ENCODE data around the gene VPREB3.
"Not testable (repeated sequence)": the region's sequence is repeated elsewhere in the genome, so short reads cannot be mapped to it uniquely, and the experiment has no call there.

VPREB3 gene

GRCh38 chr22:23744001-23744400 is 10.2 kb downstream of the VPREB3 start:
- DNase-seq (ENCODE audit: extremely low read depth, low read depth), result no peak

DNA sequence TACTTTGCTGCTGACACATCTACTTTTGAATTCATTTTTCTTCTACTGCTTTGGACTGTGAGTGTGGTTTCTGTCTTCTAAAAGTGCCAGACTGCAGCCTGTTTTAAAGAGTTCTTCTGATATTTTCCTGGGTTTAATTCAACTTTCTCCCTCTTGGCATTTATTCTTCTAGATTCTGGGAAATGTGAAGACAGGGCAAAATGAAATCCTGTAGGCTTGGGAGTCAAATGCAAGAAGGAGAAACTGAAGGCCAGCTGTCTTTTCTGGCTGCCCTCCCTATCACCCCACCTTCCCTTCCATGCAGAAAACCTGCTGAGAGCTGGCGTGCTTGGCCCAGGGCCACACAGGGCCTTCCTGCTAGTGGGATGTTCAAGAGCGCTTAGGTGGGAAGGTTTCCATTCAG is 10.9 kb downstream of the VPREB3 start:
- H3K4me3 ChIP-seq (replicated peaks; ENCODE audit: low read depth, low read length), result no peak overlapping the region
- no peak for TF ChIP-seq CTCF (IDR thresholded peaks at IDR 0.05; ENCODE audit: low read depth, low read length, missing control alignments)
- no peak for DNase-seq (ENCODE audit: extremely low read depth, low read depth)

More at GRCh38 chr22:23744001-23744400, 10.2 kb downstream of the VPREB3 start:
- no peak for TF ChIP-seq CTCF (IDR thresholded peaks at IDR 0.05; ENCODE audit: low read depth, low read length, missing control alignments)
- no peak overlapping the region for H3K4me3 ChIP-seq (replicated peaks; ENCODE audit: low read depth, low read length)

DNA sequence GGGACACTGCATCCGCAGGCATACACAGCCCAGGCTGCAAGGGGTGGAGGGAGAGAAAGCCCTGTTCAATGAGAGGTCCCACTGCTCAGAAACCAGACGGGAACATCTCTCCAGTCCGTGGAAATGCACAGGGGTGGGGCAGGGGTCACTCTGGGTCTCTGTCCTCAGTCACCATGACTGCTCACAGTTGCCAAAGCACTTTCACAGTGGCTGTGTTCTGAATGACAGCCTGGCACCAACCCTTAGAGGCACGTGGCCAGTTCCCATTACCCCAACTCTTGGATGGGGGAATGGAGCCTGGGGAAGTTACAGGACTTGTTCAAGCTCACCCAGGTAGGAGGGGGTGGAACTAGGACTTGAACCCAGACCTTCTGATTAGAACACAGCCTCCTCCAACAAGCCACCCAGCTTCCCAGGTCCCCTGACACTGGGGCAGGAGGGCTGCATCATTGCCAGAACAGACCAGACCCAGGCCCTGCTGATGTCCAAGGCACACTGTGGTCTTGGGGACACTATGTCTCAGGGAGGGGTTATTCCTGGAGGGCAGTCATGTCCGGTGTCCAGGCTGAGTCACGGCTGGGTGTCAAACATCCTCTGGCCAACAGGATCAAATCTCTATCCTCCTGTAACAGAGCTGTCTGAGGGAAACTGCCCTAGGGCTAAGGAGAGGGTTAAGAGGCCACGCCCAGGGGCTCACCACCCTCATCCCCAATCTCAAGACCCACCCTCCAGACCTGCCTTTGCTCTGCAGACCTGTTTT is 11.5 kb downstream of the VPREB3 start:
- DNase-seq (ENCODE audit: extremely low read depth, low read depth), result no peak
- no peak overlapping the region for H3K4me3 ChIP-seq (replicated peaks; ENCODE audit: low read depth, low read length)
- TF ChIP-seq CTCF (IDR thresholded peaks at IDR 0.05; ENCODE audit: low read depth, low read length, missing control alignments), result no peak

- no peak for DNase-seq (ENCODE audit: extremely low read depth, low read depth)
- H3K4me3 ChIP-seq (replicated peaks; ENCODE audit: low read depth, low read length), result no peak overlapping the region
- no peak for TF ChIP-seq CTCF (IDR thresholded peaks at IDR 0.05; ENCODE audit: low read depth, low read length, missing control alignments)
Observed at GRCh38 chr22:23737696-23738095, 16.5 kb downstream of the VPREB3 start.

DNA sequence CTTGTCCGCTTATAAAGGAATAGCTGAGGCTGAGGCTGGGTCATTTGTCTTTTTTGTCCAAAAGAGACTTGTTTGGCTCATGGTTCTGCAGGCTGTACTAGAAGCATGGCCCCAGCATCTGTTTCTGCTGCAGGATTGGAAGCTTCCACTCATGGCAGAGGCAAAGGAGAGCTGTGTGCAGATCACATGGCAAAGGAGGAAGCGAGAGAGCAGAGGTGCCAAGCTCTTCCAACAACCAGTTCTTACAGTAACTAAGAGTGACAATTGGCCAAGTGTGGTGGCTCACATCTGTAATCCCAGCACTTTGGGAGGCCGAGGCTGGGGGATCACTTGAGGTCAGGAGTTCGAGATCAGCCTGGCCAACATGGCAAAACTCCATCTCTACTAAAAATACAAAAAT is 26.1 kb downstream of the VPREB3 start:
- not testable (repeated sequence) for DNase-seq (ENCODE audit: extremely low read depth, low read depth); H3K4me3 ChIP-seq (replicated peaks; ENCODE audit: low read depth, low read length)

DNA sequence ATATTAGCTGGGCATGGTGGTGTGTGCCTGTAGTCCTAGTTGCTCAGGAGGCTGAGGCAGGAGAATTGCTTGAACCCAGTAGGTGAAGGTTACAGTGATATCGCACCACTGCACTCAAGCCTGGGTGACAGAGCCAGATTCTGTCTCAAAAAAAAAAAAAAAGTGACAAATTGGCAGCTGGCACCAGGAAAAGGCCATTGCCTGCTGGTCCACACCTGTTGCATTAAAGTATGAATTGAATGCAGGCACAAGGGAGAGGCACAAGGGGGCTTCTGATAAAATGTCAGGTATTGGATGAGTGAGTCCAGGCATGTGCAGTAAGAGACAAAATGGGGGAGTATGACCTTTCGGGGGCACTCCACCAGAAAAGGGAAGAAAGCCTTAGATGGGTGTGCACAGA is 31.5 kb downstream of the VPREB3 start:
- DNase-seq (ENCODE audit: extremely low read depth, low read depth), result no peak
- no peak for TF ChIP-seq CTCF (IDR thresholded peaks at IDR 0.05; ENCODE audit: low read depth, low read length, missing control alignments)
- H3K4me3 ChIP-seq (replicated peaks; ENCODE audit: low read depth, low read length), result no peak overlapping the region

- TF ChIP-seq CTCF (IDR thresholded peaks at IDR 0.05; ENCODE audit: low read depth, low read length, missing control alignments), result no peak
- DNase-seq (ENCODE audit: extremely low read depth, low read depth), result no peak
- no peak overlapping the region for H3K4me3 ChIP-seq (replicated peaks; ENCODE audit: low read depth, low read length)
Observed at GRCh38 chr22:23722160-23722559, 32.1 kb downstream of the VPREB3 start.

Data from HFF-Myc (cell line).